HG02973 (cell line): ENCODE measurements around the gene FEM1A.
"Not testable (repeated sequence)": the region's sequence is repeated elsewhere in the genome, so short reads cannot be mapped to it uniquely, and the experiment has no call there.

Experiments used
- ATAC-seq: cut with Tn5 transposase; IDR thresholded peaks from one replicate; pipeline ENCODE4 v1.9.1; 2021; ENCODE audit warnings: moderate library complexity; ENCODE audit not compliant: unreplicated experiment

The FEM1A gene

DNA sequence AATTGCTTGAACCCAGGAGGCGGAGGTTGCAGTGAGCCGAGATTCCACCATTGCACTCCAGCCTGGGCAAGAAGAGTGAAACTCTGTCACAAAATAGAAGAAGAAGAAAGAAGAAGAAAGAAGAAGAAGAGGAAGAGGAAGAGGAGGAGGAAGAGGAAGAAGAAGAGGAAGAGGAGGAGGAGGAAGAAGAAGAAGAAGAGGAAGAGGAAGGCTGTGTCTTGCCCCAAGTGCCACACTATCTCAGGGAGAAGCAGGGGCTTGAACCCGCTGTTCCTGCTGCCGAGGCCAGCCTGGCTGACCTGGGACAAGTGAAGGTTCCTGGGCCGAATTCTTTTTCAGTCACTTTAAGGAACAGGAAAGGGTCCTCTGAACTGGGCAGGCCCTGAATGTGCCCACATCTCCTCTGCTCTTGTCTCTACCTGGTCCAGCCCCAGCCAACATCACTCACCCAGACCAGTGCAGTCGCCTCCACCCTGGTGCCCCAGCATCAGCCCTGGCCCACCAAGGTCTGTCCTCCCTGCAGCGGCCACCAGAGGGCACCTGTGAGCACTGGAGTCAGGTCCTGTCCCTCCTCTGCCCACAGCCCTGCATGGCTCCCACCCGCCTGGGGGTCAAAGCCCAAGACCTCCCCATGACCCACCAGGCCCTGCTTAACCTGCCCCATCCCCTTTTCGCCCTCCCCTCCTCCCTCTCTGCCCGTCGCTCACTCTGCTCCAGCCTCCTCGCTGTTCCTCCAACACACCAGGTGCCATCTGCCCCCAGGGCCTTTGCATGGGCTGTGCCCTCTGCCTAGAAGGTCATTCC is 20.0 kb downstream of the FEM1A start:
- ATAC-seq, result no peak

GRCh38 chr19:4814625-4815425 is 23.3 kb downstream of the FEM1A start:
- ATAC-seq, result no peak

DNA sequence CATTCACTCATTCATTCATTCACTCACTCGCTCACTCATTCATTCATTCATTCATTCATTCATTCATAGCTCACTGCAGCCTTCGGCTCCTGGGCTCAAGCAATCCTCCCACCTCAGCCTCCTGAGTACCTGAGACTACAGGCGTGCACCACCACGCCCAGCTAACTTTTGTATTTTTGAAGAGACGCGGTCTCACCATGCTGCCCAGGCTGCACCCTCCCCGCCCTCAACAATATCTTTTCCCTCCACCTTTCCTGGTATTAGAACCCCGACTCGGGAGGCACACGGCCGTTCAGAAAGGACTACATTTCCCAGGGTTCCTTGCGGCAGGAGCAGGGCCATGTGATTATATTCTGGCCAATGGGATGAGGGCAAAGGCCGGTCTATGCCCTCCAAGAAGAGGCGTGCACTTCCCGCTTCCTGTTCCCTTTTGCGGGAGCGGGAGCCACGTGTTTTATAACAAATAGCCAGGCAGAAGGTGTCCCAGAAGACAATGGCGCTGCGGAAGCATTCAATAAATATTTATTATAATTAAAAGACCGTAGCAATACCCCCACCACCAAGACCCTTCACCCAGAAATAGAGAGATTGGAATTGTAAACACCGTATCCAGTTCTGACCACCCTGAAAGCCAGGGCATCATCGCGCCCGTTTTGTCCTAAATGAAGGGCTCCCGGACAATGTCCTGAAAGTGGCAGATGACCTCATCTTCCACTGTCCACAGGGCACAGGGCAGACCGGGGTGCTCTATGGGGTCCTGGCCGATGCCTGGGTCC is 24.1 kb downstream of the FEM1A start:
- peak; percentile 43 for ATAC-seq

- no peak for ATAC-seq
These were observed 24.8 kb downstream of the FEM1A start for GRCh38 chr19:4816202-4816949.

- no peak for ATAC-seq
These were observed 25.4 kb downstream of the FEM1A start for GRCh38 chr19:4816950-4817278.

DNA sequence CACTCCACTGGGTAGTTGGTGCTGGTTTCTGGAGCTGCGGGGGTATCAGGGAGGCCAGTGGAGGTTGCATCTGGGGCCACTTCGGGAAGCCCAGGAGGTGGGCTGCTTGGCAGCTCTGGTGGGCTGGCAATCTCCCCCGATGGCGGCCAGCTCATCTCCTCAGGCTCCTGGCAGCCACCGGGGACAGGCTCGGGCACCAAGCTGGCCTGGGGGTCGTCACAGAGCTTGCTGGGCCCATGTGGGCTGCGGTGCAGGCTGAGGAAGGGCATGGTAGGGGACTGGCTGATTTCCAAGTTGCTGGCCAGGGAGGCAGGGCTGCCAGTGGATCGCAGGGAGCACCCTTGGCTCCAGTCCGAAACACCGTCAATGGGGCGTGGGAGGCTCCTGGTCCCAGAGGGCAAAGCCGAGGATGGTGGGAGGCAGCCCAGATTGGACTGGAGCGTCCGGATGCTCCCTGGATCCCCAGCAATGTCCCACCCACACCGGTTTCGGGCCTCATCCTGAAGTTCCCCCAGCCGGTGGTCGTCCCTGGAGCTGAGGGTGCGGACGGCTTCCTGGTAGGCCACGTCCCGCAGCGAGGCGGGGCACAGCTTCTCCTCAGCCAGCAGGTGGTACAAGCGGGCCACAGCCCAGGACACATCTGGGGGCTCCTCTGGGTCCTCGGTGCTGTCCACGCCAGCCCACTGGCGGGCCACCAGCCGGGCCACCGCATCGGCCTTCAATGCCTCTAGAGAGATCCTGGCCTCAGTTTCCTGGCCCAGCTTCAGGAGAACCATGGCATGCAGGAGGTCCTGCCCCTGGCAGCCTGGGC is 26.1 kb downstream of the FEM1A start:
- ATAC-seq, result no peak

GRCh38 chr19:4821265-4821664 is 29.7 kb downstream of the FEM1A start:
- no peak for ATAC-seq

DNA sequence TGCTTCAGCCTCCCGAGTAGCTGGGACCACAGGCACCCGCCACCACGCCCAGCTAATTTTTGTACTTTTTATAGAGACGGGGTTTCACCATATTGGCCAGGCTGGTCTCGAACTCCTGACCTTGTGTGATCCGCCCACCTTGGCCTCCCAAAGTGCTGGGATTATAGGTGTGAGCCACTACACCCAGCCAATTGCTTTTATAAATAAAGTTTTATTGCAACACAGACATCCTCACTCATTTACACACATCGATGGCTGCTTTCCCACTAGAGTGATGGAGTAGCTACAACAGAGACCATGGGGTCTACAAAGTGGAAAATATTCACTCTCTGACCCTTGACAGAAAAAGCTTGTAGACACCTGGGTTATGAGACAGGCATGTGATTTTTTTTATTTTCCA is 30.8 kb downstream of the FEM1A start:
- not testable (repeated sequence) for ATAC-seq

DNA sequence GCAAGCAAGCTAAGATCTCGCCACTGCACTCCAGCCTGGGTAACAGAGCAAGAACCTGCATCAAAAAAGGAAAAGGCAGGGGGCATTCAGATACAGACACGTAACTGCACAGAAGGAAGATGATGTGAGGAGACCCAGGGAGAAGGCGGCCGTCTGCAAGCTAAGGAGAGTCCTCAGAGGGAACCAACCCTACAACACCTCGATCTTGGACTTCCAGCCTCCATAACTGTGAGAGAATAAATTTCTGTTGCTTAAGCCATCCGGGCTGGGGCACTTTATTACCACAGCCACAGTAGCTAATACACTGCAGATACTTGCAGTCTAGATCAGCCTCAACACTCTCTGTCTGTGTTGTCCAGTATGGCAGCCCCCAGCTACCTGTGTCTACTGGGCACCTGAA is 32.0 kb downstream of the FEM1A start:
- ATAC-seq, result no peak

- no peak for ATAC-seq
These were observed 37.6 kb downstream of the FEM1A start for GRCh38 chr19:4829001-4829712.

GRCh38 chr19:4830332-4830731 is 38.8 kb downstream of the FEM1A start:
- ATAC-seq, result no peak

GRCh38 chr19:4830768-4831265 is 39.3 kb downstream of the FEM1A start:
- no peak for ATAC-seq

DNA sequence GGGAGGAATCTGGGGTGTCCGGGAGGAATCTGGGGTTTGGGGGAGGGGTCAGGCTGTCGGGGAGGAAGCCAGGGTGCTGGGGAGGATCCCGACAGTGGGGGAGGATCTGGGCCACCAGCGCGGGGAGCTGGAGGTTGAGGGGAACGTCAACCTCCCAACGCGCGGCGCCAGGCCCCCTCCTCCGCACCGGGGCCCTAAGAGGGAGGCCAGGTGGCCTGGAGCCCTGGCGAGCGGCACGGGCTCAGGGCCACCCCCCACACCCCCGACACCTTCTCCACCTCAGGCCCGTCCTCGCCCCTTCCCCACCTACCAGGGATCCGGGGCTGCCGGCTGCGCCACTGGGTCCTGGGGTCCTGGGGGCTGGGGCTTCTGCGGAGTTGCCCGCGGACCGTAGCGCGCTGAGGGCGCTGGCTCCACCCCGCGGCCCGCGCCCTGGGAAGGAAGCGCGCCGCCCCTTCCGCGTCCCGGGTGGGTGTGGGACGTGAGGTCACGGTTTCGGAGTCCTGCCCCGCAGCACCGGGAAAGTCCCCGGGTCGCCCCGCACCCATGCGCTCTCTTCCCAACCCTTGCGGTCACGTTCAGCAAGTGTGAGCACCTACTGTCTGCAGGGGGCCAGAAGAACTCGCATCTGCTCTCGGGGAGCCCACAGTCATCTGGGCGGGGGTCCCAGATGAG is 39.9 kb downstream of the FEM1A start, which contains the start of gene TICAM1:
TICAM1 (minus strand) TSS at position 409 of the 675 bp plus-strand sequence. CDS start 13,335 bp downstream, outside the sequence.
- ATAC-seq, result no peak

DNA sequence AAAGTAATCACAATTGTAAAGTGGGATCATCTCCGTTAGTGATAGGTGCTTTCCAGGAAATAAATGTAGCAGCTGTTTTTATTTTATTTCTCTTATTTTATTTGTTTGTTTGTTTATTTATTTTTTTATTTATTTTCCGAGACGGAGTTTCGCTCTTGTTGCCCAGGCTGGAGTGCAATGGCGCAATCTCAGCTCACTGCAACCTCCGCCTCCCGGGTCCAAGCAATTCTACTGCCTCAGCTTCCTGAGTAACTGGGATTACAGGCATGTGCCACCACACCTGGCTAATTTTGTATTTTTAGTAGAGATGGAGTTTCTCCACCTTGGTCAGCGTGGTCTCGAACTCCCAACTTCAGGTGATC is 40.4 kb downstream of the FEM1A start:
- not testable (repeated sequence) for ATAC-seq

DNA sequence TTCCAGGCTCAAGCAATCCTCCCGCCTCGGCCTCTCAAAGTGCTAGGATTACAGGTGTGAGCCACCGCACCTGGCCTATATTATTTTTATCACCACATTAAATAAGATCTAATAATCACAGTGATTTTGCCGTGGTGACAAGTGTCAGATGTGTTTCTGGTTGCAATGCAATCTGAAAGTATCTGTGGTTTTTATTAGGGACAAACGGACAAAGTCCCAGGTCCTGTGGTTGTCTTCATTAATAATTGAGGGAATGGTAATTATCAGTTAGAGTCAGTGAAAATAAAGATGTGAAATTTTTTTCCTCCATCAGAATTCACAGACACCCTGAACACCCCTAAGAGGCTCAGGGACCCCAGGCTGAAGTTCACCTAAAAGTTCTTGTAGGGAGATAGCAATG is 41.2 kb downstream of the FEM1A start:
- ATAC-seq, result no peak

DNA sequence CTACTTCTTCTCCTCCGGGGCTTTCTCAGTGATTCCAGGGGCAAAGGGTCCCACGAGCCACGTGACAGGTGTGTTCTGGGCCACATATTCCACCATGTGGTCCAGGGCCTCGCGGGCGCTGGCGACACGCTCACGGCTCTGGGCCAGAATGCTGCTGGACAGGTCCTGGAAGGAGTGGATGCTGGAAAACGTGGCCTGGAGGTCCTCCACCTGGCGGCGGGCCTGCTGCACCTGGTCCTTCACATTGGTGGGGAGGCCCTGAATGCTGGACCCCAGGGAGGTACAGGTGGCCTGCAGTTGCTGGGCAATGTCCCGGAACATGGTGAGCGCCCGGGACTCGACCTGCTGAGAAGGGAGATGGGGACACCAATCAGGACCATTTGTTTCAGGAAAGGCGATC is 47.7 kb downstream of the FEM1A start:
- ATAC-seq, result no peak

GRCh38 chr19:4843647-4843965 is 52.1 kb downstream of the FEM1A start:
- ATAC-seq, result no peak

GRCh38 chr19:4844348-4845179 is 53.0 kb downstream of the FEM1A start:
- ATAC-seq, result no peak
